OCI-LY7 (cell line): ENCODE measurements around the gene HRH2. TPM values are rescaled to one million over a fixed set of nuclear protein-coding genes. Genes with fewer than 3 reads are reported as not detected.
A peak's percentile ranks its signal among the peaks of the same experiment; 100 is the strongest.

ENCODE experiments used
- BruUV-seq: library from RNA; stranded (reverse); fragments of 400-500 nt; replicated peaks from 2 replicates; lab custom pipeline; 2021; lab: Mats Ljungman, UMichigan
- CTCF ChIA-PET: fragments of 300-600 bp; sonication (Branson Sonifier 250); formaldehyde crosslinking; loops from one replicate; lab custom pipeline; 2022; ENCODE audit warnings: antibody characterized with exemption; ENCODE audit not compliant: unreplicated experiment; lab: Charles Lee
- POLR2A ChIA-PET: fragments of 300-600 bp; sonication (Branson Sonifier 250); formaldehyde crosslinking; loops from one replicate; lab custom pipeline; 2022; ENCODE audit warnings: antibody characterized with exemption; lab: Charles Lee
- DNase-seq: peaks from one replicate; pipeline ENCODE4 v3.0.0-alpha.2; 2015; ENCODE audit warnings: low spot score
- H2AFZ ChIP-seq: fragments of 200-600 bp; sonication (generic), shearing (Covaris generic); 2 replicates; pipeline ENCODE4 v1.6.1; 2014; ENCODE audit warnings: mild to moderate bottlenecking, antibody characterized with exemption, low read length, moderate library complexity
- H3K27ac ChIP-seq: fragments of 200-600 bp; sonication (generic); 2 replicates; pipeline ENCODE4 v1.5.1; 2014; ENCODE audit warnings: mixed run types, low read depth, mild to moderate bottlenecking, moderate library complexity, low read length, inconsistent platforms; ENCODE audit not compliant: poor library complexity, severe bottlenecking
- H3K36me3 ChIP-seq: fragments of 200-600 bp; sonication (generic); 2 replicates; pipeline ENCODE4 v1.6.1; 2014; ENCODE audit warnings: mild to moderate bottlenecking, antibody characterized with exemption, low read length, moderate library complexity, mixed read lengths; ENCODE audit not compliant: insufficient read depth
- H3K4me1 ChIP-seq: fragments of 200-600 bp; sonication (generic); 2 replicates; pipeline ENCODE4 v1.5.1; 2014; ENCODE audit warnings: mild to moderate bottlenecking, low read length; ENCODE audit not compliant: insufficient read depth, poor library complexity, severe bottlenecking
- H3K4me2 ChIP-seq: fragments of 200-600 bp; sonication (generic); 2 replicates; pipeline ENCODE4 v1.6.1; 2014; ENCODE audit warnings: mild to moderate bottlenecking, low read length
- H3K4me3 ChIP-seq: fragments of 200-600 bp; sonication (generic); 2 replicates; pipeline ENCODE4 v1.5.1; 2014; ENCODE audit warnings: mild to moderate bottlenecking, low read depth, low read length; ENCODE audit not compliant: poor library complexity, severe bottlenecking
- H3K79me2 ChIP-seq: fragments of 200-600 bp; sonication (generic); 2 replicates; pipeline ENCODE4 v1.6.1; 2016; ENCODE audit warnings: low read depth, mild to moderate bottlenecking, low read length, moderate library complexity, mixed read lengths; ENCODE audit not compliant: insufficient read depth
- H3K9me2 ChIP-seq: fragments of 200-600 bp; sonication (generic); 2 replicates; pipeline ENCODE4 v1.6.1; 2016; ENCODE audit warnings: mild to moderate bottlenecking, low read length, mixed read lengths; ENCODE audit not compliant: insufficient read depth
- H3K9me3 ChIP-seq: fragments of 200-600 bp; sonication (generic); 2 replicates; pipeline ENCODE4 v1.6.1; 2014; ENCODE audit warnings: mild to moderate bottlenecking, mixed run types, low read length, mixed read lengths
- H4K20me1 ChIP-seq: fragments of 200-600 bp; sonication (generic); 2 replicates; pipeline ENCODE4 v1.6.1; 2014; ENCODE audit warnings: mild to moderate bottlenecking, antibody characterized with exemption, low read length, moderate library complexity, mixed read lengths; ENCODE audit not compliant: insufficient read depth
- EZH2phosphoT487 ChIP-seq: fragments of 200-600 bp; sonication (generic); IDR thresholded peaks from 2 replicates; pipeline ENCODE4 v1.6.1; 2018; ENCODE audit warnings: low read depth, borderline replicate concordance, mild to moderate bottlenecking, mixed run types, antibody characterized with exemption, low read length, moderate library complexity, mixed read lengths
- intact Hi-C: fragments of 100-400 bp; cut with micrococcal nuclease; formaldehyde crosslinking; loops from one replicate; pipeline ENCODE4 v1.10.0; 2022; ENCODE audit not compliant: unreplicated experiment
- total RNA-seq, 2 experiments: library from RNA; depleted of rRNA in 1 of 2; stranded (reverse); fragments of >200 nt in 1 of 2; shearing (Covaris generic) in 1 of 2; gene quantifications; 2 replicates each; pipeline ENCODE4 v1.2.3, GENCODE V29; 2014 to 2022
- TF ChIP-seq, protein P1 (sequence below): fragments of 200-600 bp; sonication (generic); conservative IDR thresholded peaks from 2 replicates; pipeline ENCODE4 v1.5.1; 2014; ENCODE audit warnings: mild to moderate bottlenecking, antibody characterized with exemption, low read length, moderate library complexity, mixed read lengths

HRH2 gene
- total RNA-seq, 2 experiments from 2014 or later: not detected

DNA sequence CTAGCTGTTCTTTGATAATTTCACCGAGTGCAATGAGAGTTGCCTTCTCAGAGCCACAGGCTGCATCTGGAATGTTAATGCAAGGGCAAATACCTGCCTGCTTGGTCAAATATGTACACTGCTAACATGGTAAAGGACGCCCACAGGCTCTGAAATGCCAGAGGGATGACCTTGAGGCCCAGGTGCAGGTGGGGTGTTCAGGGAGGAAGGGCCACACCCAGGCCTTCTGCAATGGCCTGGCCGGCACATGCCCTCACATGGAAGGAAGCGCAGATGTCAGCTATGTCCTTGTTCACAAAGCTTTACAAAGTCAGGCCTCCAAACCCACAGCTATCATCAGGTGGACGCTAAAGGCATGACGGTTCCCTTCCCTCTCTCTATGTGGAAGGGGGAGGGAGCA is 48.6 kb downstream of the HRH2 start:
- ChIA-PET POLR2A (interaction anchor here (0.6 kb wide), 1 partner anchor 17 kb away, joined by 5 read pairs; no protein-coding TSS in a partner anchor), CTCF (no interaction called here)
- TF ChIP-seq EZH2phosphoT487: no peak
- TF ChIP-seq, protein P1, sequence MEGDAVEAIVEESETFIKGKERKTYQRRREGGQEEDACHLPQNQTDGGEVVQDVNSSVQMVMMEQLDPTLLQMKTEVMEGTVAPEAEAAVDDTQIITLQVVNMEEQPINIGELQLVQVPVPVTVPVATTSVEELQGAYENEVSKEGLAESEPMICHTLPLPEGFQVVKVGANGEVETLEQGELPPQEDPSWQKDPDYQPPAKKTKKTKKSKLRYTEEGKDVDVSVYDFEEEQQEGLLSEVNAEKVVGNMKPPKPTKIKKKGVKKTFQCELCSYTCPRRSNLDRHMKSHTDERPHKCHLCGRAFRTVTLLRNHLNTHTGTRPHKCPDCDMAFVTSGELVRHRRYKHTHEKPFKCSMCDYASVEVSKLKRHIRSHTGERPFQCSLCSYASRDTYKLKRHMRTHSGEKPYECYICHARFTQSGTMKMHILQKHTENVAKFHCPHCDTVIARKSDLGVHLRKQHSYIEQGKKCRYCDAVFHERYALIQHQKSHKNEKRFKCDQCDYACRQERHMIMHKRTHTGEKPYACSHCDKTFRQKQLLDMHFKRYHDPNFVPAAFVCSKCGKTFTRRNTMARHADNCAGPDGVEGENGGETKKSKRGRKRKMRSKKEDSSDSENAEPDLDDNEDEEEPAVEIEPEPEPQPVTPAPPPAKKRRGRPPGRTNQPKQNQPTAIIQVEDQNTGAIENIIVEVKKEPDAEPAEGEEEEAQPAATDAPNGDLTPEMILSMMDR: no peak
- no peaks in the 10 kb centered on the region for H3K79me2 ChIP-seq
- H3K36me3 ChIP-seq: no peaks in the 10 kb centered on the region
- no peak overlapping the region for H3K4me3 ChIP-seq
- H3K27ac ChIP-seq: no peak overlapping the region
- no TSS peak for BruUV-seq
- no peak for DNase-seq
- no peaks in the 10 kb centered on the region for H4K20me1 ChIP-seq
- H3K9me2 ChIP-seq: no peaks in the 10 kb centered on the region
- intact Hi-C loops: no loop called here
- no peaks in the 10 kb centered on the region for H3K4me1 ChIP-seq
- H3K9me3 ChIP-seq: no peaks in the 10 kb centered on the region
- no peak overlapping the region for H3K4me2 ChIP-seq
- H2AFZ ChIP-seq: no peak overlapping the region

DNA sequence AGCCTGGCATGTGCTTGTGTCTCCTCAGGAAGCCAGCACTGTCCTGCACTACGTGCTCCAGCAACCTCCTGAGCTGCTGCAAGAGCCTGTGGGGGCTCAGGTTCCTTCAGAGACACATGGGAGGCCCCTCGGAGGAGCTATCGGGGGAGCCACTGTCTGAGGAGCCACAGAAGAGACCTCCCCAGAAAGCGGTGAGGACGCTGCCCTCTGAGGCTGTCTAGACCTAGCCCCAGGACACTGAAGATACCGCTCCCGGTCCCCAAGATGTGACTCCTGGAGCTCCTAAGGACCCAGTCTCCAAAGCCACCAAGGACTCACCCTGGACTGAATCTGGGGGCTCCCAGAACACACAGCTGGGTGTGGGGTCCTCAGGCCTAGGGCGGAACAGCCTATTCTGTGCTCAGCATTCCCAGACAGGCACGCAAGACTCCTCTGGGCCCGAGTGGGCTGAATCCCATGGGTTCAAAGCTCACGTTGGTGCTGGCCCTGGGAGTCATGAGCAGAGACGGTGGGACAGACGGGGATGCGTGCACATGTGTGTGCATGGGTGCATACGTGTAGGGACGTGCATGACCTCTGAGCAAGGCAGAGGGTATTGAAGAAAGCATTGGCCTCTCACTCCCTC is 50.0 kb downstream of the HRH2 start:
- Histone ChIP-seq H3K9me3 (no peaks in the 10 kb centered on the region), H3K27ac (no peak overlapping the region), H2AFZ (no peak overlapping the region), H3K9me2 (no peaks in the 10 kb centered on the region), H3K4me3 (no peak overlapping the region), H3K36me3 (no peaks in the 10 kb centered on the region), H4K20me1 (no peaks in the 10 kb centered on the region), H3K4me1 (no peaks in the 10 kb centered on the region), H3K79me2 (no peaks in the 10 kb centered on the region), H3K4me2 (no peak overlapping the region)
- POLR2A ChIA-PET: interaction anchor here (0.7 to 1.0 kb wide), 2 partner anchors 12 to 748 kb away, joined by 3 read pairs; no protein-coding TSS in a partner anchor
- intact Hi-C loops: no loop called here
- BruUV-seq: no TSS peak
- CTCF ChIA-PET: no interaction called here
- DNase-seq: no peak
- no peak for TF ChIP-seq EZH2phosphoT487
- TF ChIP-seq, protein P1: no peak

DNA sequence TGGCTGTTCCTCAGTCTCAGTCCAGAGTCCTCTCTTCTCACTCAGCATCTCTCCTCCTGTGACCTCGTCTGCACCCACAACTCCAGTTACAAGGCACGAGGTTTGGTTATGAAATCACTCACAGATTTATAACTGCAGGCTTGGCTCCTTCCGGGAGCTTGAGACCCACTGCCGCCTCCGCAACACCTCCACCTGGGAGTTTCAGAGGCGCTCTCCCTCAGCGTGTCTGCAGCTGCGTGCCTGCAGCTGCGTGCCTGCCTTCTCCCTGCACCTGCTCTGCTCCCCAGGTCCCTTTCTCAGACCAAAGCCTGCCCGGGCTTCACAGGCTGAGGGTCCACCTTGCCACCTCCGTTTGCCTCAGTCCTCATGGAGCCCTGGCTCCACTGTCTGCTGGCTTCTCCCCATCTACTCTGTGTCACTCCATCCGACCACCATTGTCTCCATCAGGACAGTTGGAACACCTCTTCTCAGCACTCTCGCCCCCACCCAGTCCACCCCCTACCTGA is 51.5 kb downstream of the HRH2 start:
- Histone ChIP-seq H2AFZ (no peak overlapping the region), H3K36me3 (no peaks in the 10 kb centered on the region), H3K4me2 (no peak overlapping the region), H3K4me1 (no peaks in the 10 kb centered on the region), H3K79me2 (no peaks in the 10 kb centered on the region), H3K27ac (no peak overlapping the region), H3K4me3 (no peak overlapping the region), H3K9me2 (no peaks in the 10 kb centered on the region), H3K9me3 (no peaks in the 10 kb centered on the region), H4K20me1 (no peaks in the 10 kb centered on the region)
- ChIA-PET CTCF (no interaction called here), POLR2A (interaction anchor here (0.6 kb wide), 1 partner anchor 1435 kb away, joined by 5 read pairs; no protein-coding TSS in a partner anchor)
- peak; percentile 8 for DNase-seq
- intact Hi-C loops: no loop called here
- no peak for TF ChIP-seq EZH2phosphoT487
- TF ChIP-seq, protein P1: no peak
- no TSS peak for BruUV-seq
